Measurements from ENCODE around the gene DNAJC5. TPM values are rescaled to one million over a fixed set of nuclear protein-coding genes. Genes with fewer than 3 reads are reported as not detected.

Gene DNAJC5
- total and polyA plus RNA-seq, 2 of the 8 experiments (the other 6 are each of a cell fraction or from before 2014, with no cell fraction given), result 19.2 to 31.2 TPM

DNA sequence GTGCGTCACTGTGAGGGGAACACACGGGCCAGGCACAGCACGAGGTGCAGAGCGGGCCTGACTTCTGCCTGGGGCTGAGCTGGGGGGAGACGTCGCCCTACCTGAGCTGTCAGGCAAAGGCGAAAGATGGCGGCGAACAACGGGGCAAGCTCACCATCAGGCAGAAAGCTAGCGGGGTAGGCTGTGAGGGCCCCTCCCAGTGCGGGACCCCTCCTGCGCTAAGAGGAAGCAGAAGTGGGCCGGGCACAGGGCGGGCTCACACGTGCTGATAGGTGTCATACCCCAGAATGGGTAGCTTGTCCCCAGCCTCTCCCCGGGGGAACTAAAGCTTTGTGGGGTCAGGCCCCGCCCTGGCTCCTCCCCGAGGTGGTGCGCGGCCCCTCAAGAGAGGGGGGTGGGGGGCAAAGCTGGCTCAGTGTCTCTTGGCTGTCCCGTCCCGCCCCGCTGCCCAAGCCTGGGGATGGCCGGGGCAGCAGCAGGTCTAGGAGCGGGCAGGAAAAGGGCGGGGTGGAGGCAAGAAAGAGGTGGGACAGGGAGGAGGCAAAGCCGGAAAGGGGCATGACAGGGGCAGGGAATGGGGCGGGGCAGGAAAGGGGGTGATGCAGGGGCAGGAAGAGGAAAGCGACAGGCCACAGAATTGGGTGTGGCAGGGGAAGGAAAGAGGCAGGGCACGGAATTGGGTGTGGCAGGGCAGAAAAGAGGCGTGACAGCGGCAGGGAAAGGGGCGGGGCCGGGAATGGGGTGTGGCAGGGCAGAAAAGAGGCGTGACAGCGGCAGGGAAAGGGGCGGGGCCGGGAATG is 46.6 kb downstream of the DNAJC5 start (continued):
- TF ChIP-seq JUN (IDR thresholded peaks at IDR 0.05; ENCODE audit: low read depth, low read length), result no peak
- TF ChIP-seq POU5F1 (IDR thresholded peaks at IDR 0.05; ENCODE audit: low read depth, low read length), result no peak
- peak; percentile 14; the same call in 1 of the 2 replicates for TF ChIP-seq CREB1 (IDR thresholded peaks at IDR 0.05)
- TF ChIP-seq TCF12 (IDR thresholded peaks at IDR 0.05; ENCODE audit: low read depth, low read length), result no peak
- TF ChIP-seq KDM1A (IDR thresholded peaks at IDR 0.05; ENCODE audit: borderline replicate concordance, low read length), result no peak
- TF ChIP-seq, protein P1, sequence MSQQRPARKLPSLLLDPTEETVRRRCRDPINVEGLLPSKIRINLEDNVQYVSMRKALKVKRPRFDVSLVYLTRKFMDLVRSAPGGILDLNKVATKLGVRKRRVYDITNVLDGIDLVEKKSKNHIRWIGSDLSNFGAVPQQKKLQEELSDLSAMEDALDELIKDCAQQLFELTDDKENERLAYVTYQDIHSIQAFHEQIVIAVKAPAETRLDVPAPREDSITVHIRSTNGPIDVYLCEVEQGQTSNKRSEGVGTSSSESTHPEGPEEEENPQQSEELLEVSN (IDR thresholded peaks at IDR 0.05), result no peak
- no peak for TF ChIP-seq RXRA (IDR thresholded peaks at IDR 0.05; ENCODE audit: insufficient read depth, low read depth, low read length)
- TF ChIP-seq PHF8 (conservative IDR thresholded peaks at IDR 0.05; ENCODE audit: low read depth, low read length), result no peak
- TF ChIP-seq GTF2F1 (IDR thresholded peaks at IDR 0.05; ENCODE audit: borderline replicate concordance, low read depth, low read length), result no peak
- TF ChIP-seq BCL11A (IDR thresholded peaks at IDR 0.05; ENCODE audit: low read depth in 2 of 2, low read length in 2 of 2), result no peak
- no peak for TF ChIP-seq MAFK (IDR thresholded peaks at IDR 0.05; ENCODE audit: low read depth, low read length)
- no peak for TF ChIP-seq KDM5A (IDR thresholded peaks at IDR 0.05; ENCODE audit: low read length)
- TF ChIP-seq EZH2 (IDR thresholded peaks at IDR 0.05; ENCODE audit: low read depth, low read length, severe bottlenecking), result no peak
- TF ChIP-seq NANOG (IDR thresholded peaks at IDR 0.05; ENCODE audit: insufficient read depth, low read depth, low read length, poor library complexity, severe bottlenecking), result no peak
- no peak for TF ChIP-seq BACH1 (IDR thresholded peaks at IDR 0.05; ENCODE audit: low read length)
- TF ChIP-seq POLR2AphosphoS5 (IDR thresholded peaks at IDR 0.05; ENCODE audit: low read depth, low read length), result peak; percentile 36; the same call in 1 of the 2 replicates
- no peak for TF ChIP-seq CHD2 (IDR thresholded peaks at IDR 0.05; ENCODE audit: low read length)

Measured in H1 (cell line).